HCT116 (cell line): ENCODE data around the gene DENND1A. TPM values are rescaled to one million over a fixed set of nuclear protein-coding genes. Genes with fewer than 3 reads are reported as not detected.

ENCODE experiments used
- ATAC-seq: fragments of 200-7000 bp; cut with Tn5 transposase; 2 replicates; pipeline ENCODE4 v1.9.1; 2020; ENCODE audit warnings: mild to moderate bottlenecking, moderate library complexity
- BruUV-seq: library from RNA; stranded (reverse); fragments of 400-500 nt; replicated peaks from 2 replicates; lab custom pipeline; 2021; lab: Mats Ljungman, UMichigan
- CTCF ChIA-PET: fragments of 300-600 bp; sonication (Branson Sonifier 250); formaldehyde crosslinking; loops from one replicate; lab custom pipeline; 2021; ENCODE audit warnings: antibody characterized with exemption; lab: Charles Lee
- POLR2A ChIA-PET: fragments of 300-600, 350-600 bp; sonication (Branson Sonifier 250); formaldehyde crosslinking; loops from one replicate; lab custom pipeline; 2021; ENCODE audit warnings: antibody characterized with exemption; lab: Charles Lee
- RAD21 ChIA-PET, 2 experiments: fragments of 300-600 bp; sonication (Branson Sonifier 250); formaldehyde crosslinking; loops; one replicate each; lab custom pipeline; 2023; ENCODE audit warnings: low total read pairs in 2 of 2; ENCODE audit not compliant: uncharacterized antibody in 2 of 2, unreplicated experiment in 2 of 2, low non-redundant PET in 1 of 2; lab: Charles Lee
- DNase-seq: peaks from one replicate; pipeline ENCODE4 v3.0.0-alpha.2; 2010; ENCODE audit warnings: low read depth, low spot score
- H2AFZ ChIP-seq: fragments of 200-600 bp; shearing (Covaris generic), sonication (generic); 2 replicates; pipeline ENCODE4 v1.6.1; 2017; ENCODE audit warnings: low read depth, mixed run types, mixed read lengths, antibody characterized with exemption, low read length; ENCODE audit not compliant: poor library complexity, severe bottlenecking
- H3K27ac ChIP-seq: 2 replicates; pipeline ENCODE4 v1.5.1; 2012; ENCODE audit warnings: low read depth, low read length
- H3K27me3 ChIP-seq: fragments of 200-600 bp; sonication (generic); 2 replicates; pipeline ENCODE4 v1.6.1; 2016; ENCODE audit warnings: mixed run types, low read length, mixed read lengths; ENCODE audit not compliant: insufficient read depth
- H3K36me3 ChIP-seq, 2 experiments: fragments of 200-500 bp in 1 of 2; fragments of 200-600 bp in 1 of 2; sonication (Bioruptor generic) in 1 of 2; sonication (generic) in 1 of 2; 2 replicates each; pipeline versions ENCODE4 v1.5.1 to v1.6.1; 2014 to 2016; ENCODE audit warnings: low read length in 2 of 2, inconsistent platforms in 1 of 2, mixed read lengths in 1 of 2, mixed run types in 1 of 2; ENCODE audit not compliant: insufficient read depth in 2 of 2, control insufficient read depth in 1 of 2
- H3K4me1 ChIP-seq, 2 experiments: fragments of 200-600 bp in 1 of 2; sonication (generic) in 1 of 2; 2 replicates each; pipeline versions ENCODE4 v1.5.1 to v1.6.1; 2012 to 2017; ENCODE audit warnings: low read length in 2 of 2, inconsistent platforms in 1 of 2, mild to moderate bottlenecking in 1 of 2, mixed read lengths in 1 of 2, mixed run types in 1 of 2, moderate library complexity in 1 of 2; ENCODE audit not compliant: insufficient read depth in 2 of 2, control insufficient read depth in 1 of 2
- H3K4me2 ChIP-seq: fragments of 200-600 bp; sonication (generic); 2 replicates; pipeline ENCODE4 v1.6.1; 2017; ENCODE audit warnings: mixed run types, low read length, mixed read lengths
- H3K4me3 ChIP-seq, 2 experiments: fragments of 200-600 bp in 1 of 2; sonication (generic) in 1 of 2; replicated peaks in 1 of 2; 2 replicates each; pipeline ENCODE4 v1.5.1; 2011 to 2016; ENCODE audit warnings: low read length in 2 of 2, control low read depth in 1 of 2, low read depth in 1 of 2, mild to moderate bottlenecking in 1 of 2, mixed read lengths in 1 of 2, mixed run types in 1 of 2
- H3K79me2 ChIP-seq: fragments of 200-600 bp; sonication (generic); 2 replicates; pipeline ENCODE4 v1.6.1; 2017; ENCODE audit warnings: mild to moderate bottlenecking, mixed run types, low read length, moderate library complexity, mixed read lengths; ENCODE audit not compliant: insufficient read depth
- H3K9ac ChIP-seq: fragments of 200-600 bp; sonication (generic); 2 replicates; pipeline ENCODE4 v1.6.1; 2016; ENCODE audit warnings: low read length, mixed read lengths
- H3K9me2 ChIP-seq: fragments of 200-600 bp; sonication (generic), shearing (Covaris generic); 2 replicates; pipeline ENCODE4 v1.6.1; 2017; ENCODE audit warnings: mixed run types, mild to moderate bottlenecking, moderate library complexity; ENCODE audit not compliant: insufficient read depth
- H3K9me3 ChIP-seq, 2 experiments: fragments of 200-500 bp in 1 of 2; fragments of 200-600 bp in 1 of 2; sonication (Bioruptor generic) in 1 of 2; sonication (generic) in 1 of 2; 2 replicates each; pipeline ENCODE4 v1.6.1; 2014 to 2017; ENCODE audit warnings: low read length in 2 of 2, mixed read lengths in 2 of 2, inconsistent platforms in 1 of 2, low read depth in 1 of 2, mild to moderate bottlenecking in 1 of 2, mixed run types in 1 of 2, moderate library complexity in 1 of 2; ENCODE audit not compliant: control insufficient read depth in 1 of 2, insufficient read depth in 1 of 2
- H4K20me1 ChIP-seq: fragments of 200-600 bp; sonication (generic), shearing (Covaris generic); 2 replicates; pipeline ENCODE4 v1.6.1; 2017; ENCODE audit warnings: mixed run types, mild to moderate bottlenecking, moderate library complexity; ENCODE audit not compliant: insufficient read depth
- CBX3 ChIP-seq: IDR thresholded peaks from 2 replicates; pipeline ENCODE4 v1.6.1; 2012; ENCODE audit warnings: low read depth
- ELF1 ChIP-seq: IDR thresholded peaks from 2 replicates; pipeline ENCODE4 v1.6.1; 2012; ENCODE audit warnings: low read depth, borderline replicate concordance
- POLR2AphosphoS5 ChIP-seq: IDR thresholded peaks from 2 replicates; pipeline ENCODE4 v1.6.1; 2011; ENCODE audit warnings: mild to moderate bottlenecking, low read depth, low read length, moderate library complexity
- RAD21 ChIP-seq: IDR thresholded peaks from 2 replicates; pipeline ENCODE4 v1.6.1; 2012; ENCODE audit warnings: low read depth, mild to moderate bottlenecking
- SIN3A ChIP-seq: IDR thresholded peaks from 2 replicates; pipeline ENCODE4 v1.6.1; 2012; ENCODE audit warnings: low read depth
- TCF7L2 ChIP-seq: IDR thresholded peaks from 2 replicates; pipeline ENCODE4 v1.7.0; 2011; ENCODE audit warnings: borderline replicate concordance, inconsistent platforms; ENCODE audit not compliant: insufficient read depth, insufficient read length; ENCODE audit errors: extremely low read depth
- YY1 ChIP-seq: IDR thresholded peaks from 2 replicates; pipeline ENCODE4 v1.6.1; 2011; ENCODE audit warnings: low read length, low read depth, moderate library complexity, mild to moderate bottlenecking; ENCODE audit not compliant: insufficient replicate concordance; ENCODE audit errors: extremely low read depth
- ZFX ChIP-seq: fragments of 450-650 bp; IDR thresholded peaks from 2 replicates; pipeline ENCODE4 v1.6.1; 2017
- ZNF274 ChIP-seq: fragments of 200-500 bp; sonication (Bioruptor generic); IDR thresholded peaks from 2 replicates; pipeline ENCODE4 v1.6.1; 2014; ENCODE audit warnings: mild to moderate bottlenecking, low read depth, low read length, inconsistent platforms
- intact Hi-C: fragments of 100-400 bp; cut with micrococcal nuclease; formaldehyde crosslinking; loops from 2 replicates; pipeline ENCODE4 v1.10.0; 2022
- total RNA-seq: library from RNA; stranded (reverse); gene quantifications from one replicate; pipeline ENCODE4 v1.2.1, GENCODE V29; 2021; ENCODE audit not compliant: unreplicated experiment
- TF ChIP-seq, protein P1 (sequence below): IDR thresholded peaks from 2 replicates; pipeline ENCODE4 v1.6.1; 2011; ENCODE audit warnings: mild to moderate bottlenecking, low read length, moderate library complexity; ENCODE audit not compliant: insufficient replicate concordance; ENCODE audit errors: extremely low read depth

The DENND1A gene
- total RNA-seq, 1 experiment from 2014 or later, result 33.0 TPM

- no TSS peak for BruUV-seq
- ChIA-PET RAD21 (no interaction called here), CTCF (no interaction called here)
Observed at GRCh38 chr9:123530244-123530643, 399.7 kb downstream of the DENND1A start.

DNA sequence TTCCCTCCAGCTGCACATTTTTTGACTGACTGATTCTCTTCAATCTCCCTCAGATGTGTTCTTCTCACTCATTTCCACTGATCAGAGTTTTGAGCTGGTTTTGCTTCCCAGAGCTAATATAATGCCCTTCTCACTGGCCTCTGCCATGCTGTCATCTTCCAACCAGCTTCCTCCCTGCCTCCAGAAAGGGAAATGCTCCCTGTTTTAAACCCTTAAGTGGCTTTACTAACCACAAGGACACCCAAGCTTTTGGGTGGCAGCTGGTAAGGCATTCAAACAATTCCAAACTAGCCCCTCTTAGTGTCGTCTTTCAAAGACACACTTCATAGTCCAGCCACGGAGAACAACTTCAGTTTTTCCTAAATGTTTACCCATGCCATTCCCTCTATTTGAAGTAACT, 401.4 kb downstream of the DENND1A start:
- RAD21 ChIA-PET, result no interaction called here

More at GRCh38 chr9:123530244-123530643, 399.7 kb downstream of the DENND1A start:
- no peak overlapping the region for H2AFZ ChIP-seq
- ATAC-seq, result no peak
- TF ChIP-seq RAD21, result no peak
- no peak for TF ChIP-seq ELF1
- TF ChIP-seq POLR2AphosphoS5, result no peak
- TF ChIP-seq CBX3, result no peak
- no peak for TF ChIP-seq TCF7L2
- no peak for TF ChIP-seq SIN3A
- TF ChIP-seq, protein P1, sequence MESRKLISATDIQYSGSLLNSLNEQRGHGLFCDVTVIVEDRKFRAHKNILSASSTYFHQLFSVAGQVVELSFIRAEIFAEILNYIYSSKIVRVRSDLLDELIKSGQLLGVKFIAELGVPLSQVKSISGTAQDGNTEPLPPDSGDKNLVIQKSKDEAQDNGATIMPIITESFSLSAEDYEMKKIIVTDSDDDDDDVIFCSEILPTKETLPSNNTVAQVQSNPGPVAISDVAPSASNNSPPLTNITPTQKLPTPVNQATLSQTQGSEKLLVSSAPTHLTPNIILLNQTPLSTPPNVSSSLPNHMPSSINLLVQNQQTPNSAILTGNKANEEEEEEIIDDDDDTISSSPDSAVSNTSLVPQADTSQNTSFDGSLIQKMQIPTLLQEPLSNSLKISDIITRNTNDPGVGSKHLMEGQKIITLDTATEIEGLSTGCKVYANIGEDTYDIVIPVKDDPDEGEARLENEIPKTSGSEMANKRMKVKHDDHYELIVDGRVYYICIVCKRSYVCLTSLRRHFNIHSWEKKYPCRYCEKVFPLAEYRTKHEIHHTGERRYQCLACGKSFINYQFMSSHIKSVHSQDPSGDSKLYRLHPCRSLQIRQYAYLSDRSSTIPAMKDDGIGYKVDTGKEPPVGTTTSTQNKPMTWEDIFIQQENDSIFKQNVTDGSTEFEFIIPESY, result no peak
- TF ChIP-seq, all 23 proteins: peak for 0
- Histone ChIP-seq H4K20me1 (no peaks in the 10 kb centered on the region), H3K9ac (no peak overlapping the region), H3K4me2 (no peak overlapping the region), H3K9me2 (no peaks in the 10 kb centered on the region), H3K4me1 (no peaks in the 10 kb centered on the region), H3K79me2 (no peaks in the 10 kb centered on the region), H3K36me3 (0 out of 4 replicates have a peak, but pooled peaks cover 0 to 4% of the 10 kb centered on the region in 2 experiments), H3K27me3 (no peaks in the 10 kb centered on the region), H3K9me3 (peaks cover 4 to 6% of the 10 kb centered on the region in 2 experiments; a peak in 2 of 4 replicates), H3K27ac (no peak overlapping the region), H3K4me3 (no peak overlapping the region)
- DNase-seq, result no peak
- POLR2A ChIA-PET, result no interaction called here
- intact Hi-C loops, result no loop called here

More for the DNA sequence above, 401.4 kb downstream of the DENND1A start:
- Histone ChIP-seq H3K36me3 (0 out of 4 replicates have a peak, but pooled peaks cover 0 to 4% of the 10 kb centered on the region in 2 experiments), H3K4me2 (no peak overlapping the region), H3K4me1 (no peaks in the 10 kb centered on the region), H3K27me3 (no peaks in the 10 kb centered on the region), H3K4me3 (no peak overlapping the region), H2AFZ (no peak overlapping the region), H3K9me2 (no peaks in the 10 kb centered on the region), H3K27ac (no peak overlapping the region), H3K9ac (no peak overlapping the region), H4K20me1 (no peaks in the 10 kb centered on the region), H3K79me2 (no peaks in the 10 kb centered on the region), H3K9me3 (peaks cover 4 to 6% of the 10 kb centered on the region in 2 experiments; a peak in 2 of 4 replicates)
- no TSS peak for BruUV-seq
- CTCF ChIA-PET, result no interaction called here
- ATAC-seq (no peak), DNase-seq (no peak)
- intact Hi-C loops, result no loop called here
- POLR2A ChIA-PET, result no interaction called here
- TF ChIP-seq SIN3A (no peak), ELF1 (no peak), ZNF274 (no peak), ZFX (no peak), YY1 (no peak)
- TF ChIP-seq, protein P1, result no peak
- TF ChIP-seq, all 23 proteins: peak for 0
